HG02884 (cell line): ENCODE results near the gene FGF14.

Experiments
- ATAC-seq: cut with Tn5 transposase; IDR thresholded peaks from one replicate; pipeline ENCODE4 v1.9.1; 2021; ENCODE audit warnings: mild to moderate bottlenecking, moderate library complexity; ENCODE audit not compliant: unreplicated experiment

FGF14 gene

GRCh38 chr13:102002287-102002686 lies 399.6 kb downstream of the FGF14 start:
- no peak for ATAC-seq

GRCh38 chr13:102000764-102001163 lies 401.1 kb downstream of the FGF14 start:
- ATAC-seq, result no peak

- ATAC-seq, result no peak
Measured at GRCh38 chr13:101998129-101998528, 403.7 kb downstream of the FGF14 start.

- no peak for ATAC-seq
Measured at GRCh38 chr13:101996954-101997353, 404.9 kb downstream of the FGF14 start.

- ATAC-seq, result no peak
Measured at GRCh38 chr13:101989798-101990350, 412.0 kb downstream of the FGF14 start.

GRCh38 chr13:101988140-101988539 lies 413.7 kb downstream of the FGF14 start:
- ATAC-seq, result no peak

- ATAC-seq, result no peak
Measured at GRCh38 chr13:101986316-101986715, 415.5 kb downstream of the FGF14 start.

- no peak for ATAC-seq
Measured at GRCh38 chr13:101985321-101985720, 416.5 kb downstream of the FGF14 start.

GRCh38 chr13:101982903-101983302 lies 418.9 kb downstream of the FGF14 start:
- ATAC-seq, result no peak

- ATAC-seq, result no peak
Measured at GRCh38 chr13:101979825-101980224, 422.0 kb downstream of the FGF14 start.

- no peak for ATAC-seq
Measured at GRCh38 chr13:101978552-101979315, 423.1 kb downstream of the FGF14 start.

- ATAC-seq, result no peak
Measured at GRCh38 chr13:101977475-101977874, 424.4 kb downstream of the FGF14 start.

GRCh38 chr13:101972191-101972590 lies 429.7 kb downstream of the FGF14 start:
- no peak for ATAC-seq

GRCh38 chr13:101970341-101970740 lies 431.5 kb downstream of the FGF14 start:
- ATAC-seq, result no peak

GRCh38 chr13:101967781-101968180 lies 434.1 kb downstream of the FGF14 start:
- ATAC-seq, result no peak

GRCh38 chr13:101967216-101967615 lies 434.6 kb downstream of the FGF14 start:
- no peak for ATAC-seq

GRCh38 chr13:101965096-101965495 lies 436.8 kb downstream of the FGF14 start:
- ATAC-seq, result no peak

- ATAC-seq, result no peak
Measured at GRCh38 chr13:101959016-101959415, 442.8 kb downstream of the FGF14 start.

- no peak for ATAC-seq
Measured at GRCh38 chr13:101955764-101956163, 446.1 kb downstream of the FGF14 start.

GRCh38 chr13:101951114-101951513 lies 450.7 kb downstream of the FGF14 start:
- ATAC-seq, result no peak

GRCh38 chr13:101949681-101950080 lies 452.2 kb downstream of the FGF14 start:
- ATAC-seq, result no peak

- ATAC-seq, result no peak
Measured at GRCh38 chr13:101946401-101946800, 455.4 kb downstream of the FGF14 start.

GRCh38 chr13:101945435-101945834 lies 456.4 kb downstream of the FGF14 start:
- no peak for ATAC-seq
